NCI-H82 treated with DMSO at 0.1 percent for 48 hours (cell line): ENCODE results near the gene KLLN.
A peak's percentile ranks its signal among the peaks of the same experiment; 100 is the strongest.
"Not testable (repeated sequence)": the region's sequence is repeated elsewhere in the genome, so short reads cannot be mapped to it uniquely, and the experiment has no call there.

Source experiments
- DNase-seq: peaks from one replicate; lab custom pipeline; 2025; ENCODE audit not compliant: unreplicated experiment; lab: John Stamatoyannopoulos, UW

The KLLN gene

GRCh38 chr10:87843714-87844113, 19.6 kb downstream of the KLLN start:
- no peak for DNase-seq

- no peak for DNase-seq
Measured at GRCh38 chr10:87842776-87843497, 20.4 kb downstream of the KLLN start.

GRCh38 chr10:87842220-87842641, 21.1 kb downstream of the KLLN start:
- DNase-seq, result no peak

GRCh38 chr10:87841186-87841585, 22.1 kb downstream of the KLLN start:
- DNase-seq, result no peak

GRCh38 chr10:87838650-87839049, 24.7 kb downstream of the KLLN start:
- peak; percentile 44 for DNase-seq

- DNase-seq, result no peak
Measured at GRCh38 chr10:87837445-87837844, 25.9 kb downstream of the KLLN start.

- no peak for DNase-seq
Measured at GRCh38 chr10:87836098-87836497, 27.2 kb downstream of the KLLN start.

- no peak for DNase-seq
Measured at GRCh38 chr10:87829986-87830729, 33.2 kb downstream of the KLLN start.

- not testable (repeated sequence) for DNase-seq
Measured at GRCh38 chr10:87829051-87829450, 34.3 kb downstream of the KLLN start.

GRCh38 chr10:87827681-87828080, 35.7 kb downstream of the KLLN start:
- no peak for DNase-seq

- no peak for DNase-seq
Measured at GRCh38 chr10:87826653-87827052, 36.7 kb downstream of the KLLN start.

- DNase-seq, result no peak
Measured at GRCh38 chr10:87819289-87819585, 44.1 kb downstream of the KLLN start.

- no peak for DNase-seq
Measured at GRCh38 chr10:87818505-87819288, 44.6 kb downstream of the KLLN start.

- DNase-seq, result peak; percentile 52
Measured at GRCh38 chr10:87817609-87818504, 45.5 kb downstream of the KLLN start, which contains the start of gene ATAD1. ATAD1 (minus strand) TSS chr10:87818226; CDS start chr10:87814599, 3,627 bp downstream.

GRCh38 chr10:87816898-87817608, 46.3 kb downstream of the KLLN start:
- no peak for DNase-seq

- DNase-seq, result no peak
Measured at GRCh38 chr10:87816163-87816897, 47.0 kb downstream of the KLLN start.
